AG04449 (cell line): ENCODE measurements around the gene LAPTM5.

Experiments
- CTCF ChIA-PET: fragments of 350-600 bp; formaldehyde crosslinking; extraction: SDS; loops from one replicate; lab custom pipeline; 2021; ENCODE audit warnings: antibody characterized with exemption; lab: Yijun Ruan, JAX
- POLR2A ChIA-PET: fragments of 400-600, 350-600 bp; formaldehyde crosslinking; extraction: SDS; loops from one replicate; lab custom pipeline; 2020; ENCODE audit warnings: antibody characterized with exemption, inconsistent platforms; lab: Yijun Ruan, JAX
- DNase-seq: peaks from one replicate; pipeline ENCODE4 v3.0.0-alpha.2; 2010; ENCODE audit warnings: low read depth, low spot score
- H3K4me3 ChIP-seq: 2 replicates; pipeline ENCODE4 v1.5.1; 2011; ENCODE audit warnings: low read depth, mild to moderate bottlenecking, control low read depth, low read length
- CTCF ChIP-seq: IDR thresholded peaks from one replicate; pipeline ENCODE4 v1.5.1; 2011; ENCODE audit warnings: mild to moderate bottlenecking, moderate library complexity, low read length, control low read depth, inconsistent platforms; ENCODE audit not compliant: insufficient read depth; ENCODE audit errors: missing control alignments

Gene LAPTM5

DNA sequence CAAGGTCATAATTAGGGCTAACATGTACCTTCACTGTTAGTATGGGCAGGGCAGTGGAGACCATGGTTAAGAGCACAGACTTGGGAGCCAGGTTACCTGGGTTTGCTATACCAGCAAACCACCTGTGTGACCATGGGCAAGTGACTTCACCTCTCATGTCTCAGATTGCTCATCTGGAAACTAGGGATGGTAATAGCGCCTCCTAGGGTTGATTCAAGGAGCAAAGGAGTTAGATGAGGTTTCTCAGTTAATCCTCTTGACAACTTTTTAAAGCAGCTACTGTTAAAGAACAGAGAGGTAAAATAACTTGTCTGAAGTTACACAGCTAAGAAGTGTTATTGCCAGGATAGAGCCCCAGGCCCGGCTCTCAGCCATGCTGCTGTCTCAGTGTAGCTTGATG, 33.4 kb downstream of the LAPTM5 start:
- ChIA-PET POLR2A (no interaction called here), CTCF (interaction anchor here (1.3 to 19.4 kb wide), 10 partner anchors 9 to 188 kb away, joined by 3 to 943 read pairs (median 7); no protein-coding TSS in a partner anchor)
- DNase-seq = no peak
- peak; percentile 2 for TF ChIP-seq CTCF
- no peak overlapping the region for H3K4me3 ChIP-seq

- POLR2A ChIA-PET = no interaction called here
- CTCF ChIA-PET = interaction anchor here (0.9 to 19.4 kb wide), 9 partner anchors 10 to 189 kb away, joined by 3 to 943 read pairs (median 8); no protein-coding TSS in a partner anchor
- no peak for TF ChIP-seq CTCF
- H3K4me3 ChIP-seq = no peak within 1 kb of the TSS
- no peak for DNase-seq
Observed at GRCh38 chr1:30723331-30723755, 34.2 kb downstream of the LAPTM5 start, which contains the start of gene MATN1. Gene MATN1 (minus strand): TSS chr1:30723585. CDS start chr1:30723551, 34 bp downstream.

DNA sequence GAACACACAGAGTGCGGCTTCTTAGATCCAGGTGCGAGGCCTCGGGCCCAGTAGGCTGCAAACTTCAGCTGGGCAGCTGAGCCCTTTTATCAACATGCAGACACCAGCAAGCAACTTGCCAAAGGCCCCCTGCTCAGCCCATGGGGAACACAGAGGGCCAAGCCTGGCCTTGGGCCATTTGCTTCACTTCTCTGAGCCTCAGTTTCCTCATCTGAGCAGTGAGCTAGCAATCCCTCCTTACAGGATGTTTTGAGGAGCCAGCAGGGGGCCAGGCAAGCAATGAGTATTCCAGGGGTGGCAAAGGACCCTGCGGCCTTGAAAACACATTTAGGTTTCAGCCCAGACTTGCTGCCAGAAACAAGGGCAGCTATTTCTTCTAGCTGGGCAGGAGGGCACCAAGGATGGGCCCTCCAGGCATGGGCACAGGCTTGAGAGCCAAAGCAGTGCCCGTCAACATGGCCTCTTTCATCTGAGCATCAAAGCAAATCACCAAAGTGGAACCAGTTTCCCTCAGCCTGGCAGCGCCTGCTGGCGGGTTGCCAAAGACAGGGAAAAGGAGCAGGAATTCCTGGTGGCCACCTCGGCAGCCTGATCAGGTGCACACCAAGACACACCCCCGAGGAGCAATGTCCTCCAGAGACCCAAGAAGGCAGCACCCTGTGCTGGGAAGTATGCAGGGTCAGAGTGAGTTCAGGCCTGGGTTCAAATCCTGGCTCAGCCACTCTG, 35.6 kb downstream of the LAPTM5 start:
- CTCF ChIA-PET = interaction anchor here (0.7 to 19.4 kb wide), 9 partner anchors 8 to 207 kb away, joined by 3 to 943 read pairs (median 56); partner anchors contain the start of genes LAPTM5 and SDC3
- DNase-seq = no peak
- TF ChIP-seq CTCF = no peak
- H3K4me3 ChIP-seq = no peak overlapping the region
- POLR2A ChIA-PET = no interaction called here

GRCh38 chr1:30721341-30721793, 36.2 kb downstream of the LAPTM5 start:
- no peak for TF ChIP-seq CTCF
- no peak for DNase-seq
- CTCF ChIA-PET = interaction anchor here (0.8 to 19.4 kb wide), 13 partner anchors 9 to 208 kb away, joined by 3 to 943 read pairs (median 24); partner anchors contain the start of genes LAPTM5 and SDC3
- POLR2A ChIA-PET = no interaction called here
- H3K4me3 ChIP-seq = no peak overlapping the region

- DNase-seq = no peak
- no peak for TF ChIP-seq CTCF
- CTCF ChIA-PET = interaction anchor here (0.6 to 19.4 kb wide), 28 partner anchors 10 to 1110 kb away, joined by 3 to 943 read pairs (median 6); partner anchors contain the start of genes LAPTM5 and SDC3
- H3K4me3 ChIP-seq = no peak overlapping the region
- POLR2A ChIA-PET = no interaction called here
Observed at GRCh38 chr1:30720271-30721223, 37.0 kb downstream of the LAPTM5 start.
